Medulla oblongata (tissue), 1 donor: ENCODE measurements around the gene PTPRM.

Source experiments
- DNase-seq: peaks from one replicate; pipeline ENCODE4 v3.0.0-alpha.2; 2015; ENCODE audit errors: extremely low spot score

PTPRM gene

DNA sequence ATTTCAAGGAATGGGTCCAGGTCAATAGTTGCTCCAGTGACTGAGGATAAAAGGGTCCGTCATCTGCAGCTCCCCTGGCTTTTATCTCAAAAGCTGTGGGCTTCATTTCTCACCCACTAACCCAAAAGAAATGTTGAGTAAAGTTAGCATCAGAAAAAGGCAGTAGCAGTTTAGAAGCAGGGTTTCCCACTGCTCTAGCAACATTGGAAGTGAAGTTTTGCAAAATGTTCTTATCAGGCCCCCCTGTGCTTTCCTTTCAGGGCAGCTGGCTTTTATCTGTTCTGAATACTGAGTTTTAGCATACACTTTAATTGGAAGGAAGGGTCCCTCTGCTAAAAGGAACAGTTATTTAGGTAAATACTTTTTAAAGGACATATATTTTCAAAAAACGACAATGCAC, 745.9 kb downstream of the PTPRM start:
- no peak for DNase-seq

GRCh38 chr18:8314124-8314523, 747.0 kb downstream of the PTPRM start:
- DNase-seq = no peak

DNA sequence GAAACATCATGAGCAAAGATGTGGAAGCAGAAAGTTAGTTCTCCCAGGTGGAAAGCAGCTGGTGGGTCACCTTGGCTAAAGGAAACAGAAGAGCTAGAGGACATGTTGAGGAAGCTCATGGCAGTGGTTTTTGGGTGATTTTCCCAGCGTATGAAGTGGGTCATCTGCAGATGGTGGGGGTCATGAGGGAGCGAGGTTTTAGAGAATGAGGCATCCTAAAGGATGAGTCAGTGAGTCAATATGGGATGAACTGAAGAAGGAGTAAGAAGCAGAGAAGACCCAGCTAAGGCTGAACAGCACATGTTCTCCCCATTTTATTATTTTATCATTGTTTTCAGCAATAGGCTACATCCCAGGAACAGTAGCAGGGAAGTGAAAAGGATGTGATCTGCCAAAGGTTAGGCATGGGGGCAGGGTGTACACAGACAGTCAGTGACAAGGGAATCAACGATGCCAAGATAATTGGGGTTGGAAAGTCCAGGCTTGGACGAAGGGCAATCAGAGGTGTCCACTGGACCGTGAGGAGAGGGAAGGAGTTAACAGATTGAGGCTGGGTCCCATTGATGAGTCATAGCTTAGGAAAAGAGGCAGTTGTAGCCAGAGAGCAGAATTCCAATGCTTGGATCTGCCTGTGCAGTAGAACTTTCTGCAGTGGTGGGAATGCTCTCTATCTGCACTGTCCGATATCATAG, 752.8 kb downstream of the PTPRM start:
- no peak for DNase-seq

- no peak for DNase-seq
Observed at GRCh38 chr18:8322486-8322885, 755.4 kb downstream of the PTPRM start.

DNA sequence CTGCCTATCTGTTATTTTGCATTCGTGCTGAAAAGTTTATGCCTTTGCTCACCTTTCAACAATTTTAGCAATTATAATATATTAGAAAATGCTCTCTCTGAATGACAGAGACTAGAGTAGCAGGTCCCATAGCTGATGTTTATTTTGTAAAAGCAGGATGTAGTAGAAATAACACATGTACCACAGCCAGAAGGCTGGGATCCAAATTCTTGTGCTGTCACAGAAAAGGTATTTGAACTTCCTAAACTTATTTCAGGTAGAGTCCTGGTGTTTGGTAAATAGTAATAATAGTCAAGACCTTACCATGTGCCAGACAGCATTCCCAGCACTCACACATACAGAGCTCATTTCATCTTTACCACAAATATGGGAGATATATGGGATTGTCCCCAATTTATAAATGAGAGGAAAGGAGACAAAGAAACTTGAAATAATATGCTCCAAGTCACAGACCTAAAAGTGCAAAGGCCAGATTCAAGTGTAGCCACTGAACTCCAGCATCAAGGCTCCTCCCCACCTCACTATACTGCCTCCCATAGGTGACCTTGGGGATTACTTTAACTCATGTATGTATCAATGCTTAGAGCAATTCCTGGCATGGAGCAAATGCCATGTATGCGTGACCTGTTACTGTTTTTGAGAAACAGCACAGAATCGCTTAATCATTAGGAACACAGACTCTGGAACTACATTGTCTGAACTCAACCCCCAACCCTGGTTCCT, 757.4 kb downstream of the PTPRM start:
- DNase-seq = no peak

GRCh38 chr18:8326763-8327394, 759.8 kb downstream of the PTPRM start:
- DNase-seq = no peak

GRCh38 chr18:8328126-8328525, 761.0 kb downstream of the PTPRM start:
- peak; percentile 17 for DNase-seq

GRCh38 chr18:8329186-8329771, 762.2 kb downstream of the PTPRM start:
- no peak for DNase-seq

DNA sequence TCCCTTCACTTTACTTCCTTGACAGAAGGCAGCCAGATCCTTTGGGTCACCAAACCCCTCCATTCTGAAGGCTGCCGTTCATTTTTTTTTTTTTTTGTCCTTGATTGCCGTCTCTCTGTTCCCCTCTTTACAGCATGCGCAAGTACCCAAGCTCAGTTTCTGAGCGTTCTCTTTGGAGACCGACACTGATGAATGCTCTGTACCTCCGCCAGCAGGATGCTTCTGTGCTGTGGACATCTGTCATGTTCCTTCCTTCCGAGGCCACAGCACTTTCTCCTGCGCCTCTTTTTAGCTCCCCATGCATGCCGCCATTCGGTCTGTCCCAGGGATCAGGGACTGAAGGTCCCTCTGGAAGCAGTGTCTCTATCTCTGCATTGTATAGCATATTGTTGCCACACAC, 763.5 kb downstream of the PTPRM start:
- DNase-seq = no peak

- no peak for DNase-seq
Observed at GRCh38 chr18:8332286-8332685, 765.2 kb downstream of the PTPRM start.

GRCh38 chr18:8333961-8334360, 766.8 kb downstream of the PTPRM start:
- DNase-seq = no peak

DNA sequence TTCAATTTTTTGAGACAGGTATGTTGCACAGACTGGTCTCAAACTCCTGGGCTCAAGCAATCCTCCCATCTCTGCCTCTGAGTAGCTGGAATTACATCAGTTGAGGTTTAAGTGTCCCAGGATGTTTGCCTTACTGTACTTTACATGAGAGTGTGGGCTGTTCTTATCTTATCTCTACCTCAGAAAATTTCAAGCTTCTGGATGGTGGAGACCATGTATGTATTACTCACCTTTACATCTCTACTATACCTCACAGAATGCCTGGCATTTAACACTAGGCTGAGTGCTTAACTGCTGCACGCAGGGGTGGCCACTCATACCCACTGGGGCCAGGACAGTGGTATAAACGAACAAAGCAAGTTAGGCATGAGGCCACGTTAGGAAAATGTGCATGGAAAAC, 770.1 kb downstream of the PTPRM start:
- no peak for DNase-seq

- no peak for DNase-seq
Observed at GRCh38 chr18:8339210-8339609, 772.1 kb downstream of the PTPRM start.

DNA sequence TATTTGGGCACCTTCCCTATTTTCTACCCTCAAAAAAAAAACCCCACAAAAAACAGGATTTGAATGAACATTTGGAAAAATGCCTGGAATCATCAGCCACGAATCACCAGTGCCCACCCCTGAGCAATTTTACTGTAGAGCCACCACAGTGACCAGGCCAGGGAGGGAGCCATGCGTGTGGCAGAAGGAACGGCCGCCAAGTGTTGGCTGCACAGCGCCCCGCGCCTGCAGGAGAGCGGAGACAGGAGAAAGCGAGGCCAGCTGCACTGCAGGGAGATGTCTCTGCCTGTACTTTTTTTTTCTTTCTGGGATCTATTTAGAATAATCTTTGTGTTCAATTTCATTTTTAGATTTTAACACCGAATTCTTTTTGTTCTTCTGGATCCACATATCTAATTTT, 772.8 kb downstream of the PTPRM start:
- peak; percentile 37 for DNase-seq

- DNase-seq = no peak
Observed at GRCh38 chr18:8341481-8342230, 774.5 kb downstream of the PTPRM start.

DNA sequence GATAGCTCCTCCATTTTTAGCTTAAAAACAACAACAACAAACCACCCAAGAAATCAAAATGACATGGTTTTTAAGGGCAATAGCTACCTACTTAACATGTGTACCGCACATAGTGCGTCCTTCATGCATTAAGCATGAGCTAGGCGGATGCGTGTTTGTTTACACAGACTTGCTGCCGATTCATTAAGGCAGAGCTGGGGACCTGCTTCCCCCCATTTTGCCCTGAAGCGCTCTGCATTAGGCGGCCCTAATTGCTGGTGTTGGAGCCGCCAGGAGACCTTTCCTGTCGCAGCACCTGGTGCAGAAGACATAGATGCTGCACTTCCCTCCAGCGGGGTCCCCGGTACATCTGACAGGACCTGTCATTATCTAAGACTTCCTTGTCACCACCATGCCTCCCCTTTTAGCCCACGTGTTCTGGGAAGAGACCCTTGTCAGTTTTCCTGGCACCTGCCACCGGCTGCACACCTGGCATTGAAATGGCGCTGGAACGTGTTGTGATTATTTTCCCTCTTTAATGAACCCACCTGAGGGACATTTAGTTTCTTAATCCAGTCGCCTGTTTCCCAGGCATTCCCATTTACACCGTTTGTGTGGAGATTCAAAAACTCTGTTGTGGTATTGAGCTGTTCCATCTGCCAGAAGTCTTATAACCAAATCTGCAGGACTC, 781.1 kb downstream of the PTPRM start:
- DNase-seq = no peak

GRCh38 chr18:8349608-8350323, 782.6 kb downstream of the PTPRM start:
- no peak for DNase-seq

- DNase-seq = no peak
Observed at GRCh38 chr18:8350628-8351027, 783.5 kb downstream of the PTPRM start.

- no peak for DNase-seq
Observed at GRCh38 chr18:8351161-8351560, 784.0 kb downstream of the PTPRM start.

- no peak for DNase-seq
Observed at GRCh38 chr18:8354304-8354703, 787.2 kb downstream of the PTPRM start.

- no peak for DNase-seq
Observed at GRCh38 chr18:8356001-8356400, 788.9 kb downstream of the PTPRM start.
